Fibroblast of pulmonary artery (primary cell): ENCODE results near the gene KIAA0040.

ENCODE experiments used
- DNase-seq: peaks from one replicate; pipeline ENCODE4 v3.0.0-alpha.2; 2010; ENCODE audit warnings: low read depth
- H3K4me3 ChIP-seq: replicated peaks from 2 replicates; pipeline ENCODE4 v1.5.1; 2011; ENCODE audit warnings: low read depth, mild to moderate bottlenecking, control low read depth, low read length, moderate library complexity
- TF ChIP-seq, protein P1 (sequence below): IDR thresholded peaks from 2 replicates; pipeline ENCODE4 v1.5.1; 2011; ENCODE audit warnings: mild to moderate bottlenecking, control low read depth, low read length, inconsistent platforms; ENCODE audit errors: missing control alignments

The KIAA0040 gene

GRCh38 chr1:175173531-175173930 lies 19.0 kb downstream of the KIAA0040 start:
- TF ChIP-seq, protein P1, sequence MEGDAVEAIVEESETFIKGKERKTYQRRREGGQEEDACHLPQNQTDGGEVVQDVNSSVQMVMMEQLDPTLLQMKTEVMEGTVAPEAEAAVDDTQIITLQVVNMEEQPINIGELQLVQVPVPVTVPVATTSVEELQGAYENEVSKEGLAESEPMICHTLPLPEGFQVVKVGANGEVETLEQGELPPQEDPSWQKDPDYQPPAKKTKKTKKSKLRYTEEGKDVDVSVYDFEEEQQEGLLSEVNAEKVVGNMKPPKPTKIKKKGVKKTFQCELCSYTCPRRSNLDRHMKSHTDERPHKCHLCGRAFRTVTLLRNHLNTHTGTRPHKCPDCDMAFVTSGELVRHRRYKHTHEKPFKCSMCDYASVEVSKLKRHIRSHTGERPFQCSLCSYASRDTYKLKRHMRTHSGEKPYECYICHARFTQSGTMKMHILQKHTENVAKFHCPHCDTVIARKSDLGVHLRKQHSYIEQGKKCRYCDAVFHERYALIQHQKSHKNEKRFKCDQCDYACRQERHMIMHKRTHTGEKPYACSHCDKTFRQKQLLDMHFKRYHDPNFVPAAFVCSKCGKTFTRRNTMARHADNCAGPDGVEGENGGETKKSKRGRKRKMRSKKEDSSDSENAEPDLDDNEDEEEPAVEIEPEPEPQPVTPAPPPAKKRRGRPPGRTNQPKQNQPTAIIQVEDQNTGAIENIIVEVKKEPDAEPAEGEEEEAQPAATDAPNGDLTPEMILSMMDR: no peak
- DNase-seq: no peak
- no peak overlapping the region for H3K4me3 ChIP-seq

GRCh38 chr1:175172503-175172902 lies 20.1 kb downstream of the KIAA0040 start:
- H3K4me3 ChIP-seq: no peak overlapping the region
- DNase-seq: no peak
- TF ChIP-seq, protein P1: no peak

GRCh38 chr1:175171036-175171913 lies 21.3 kb downstream of the KIAA0040 start:
- no peak overlapping the region for H3K4me3 ChIP-seq
- TF ChIP-seq, protein P1: no peak
- DNase-seq: no peak

GRCh38 chr1:175169286-175170018 lies 23.1 kb downstream of the KIAA0040 start:
- DNase-seq: peak; percentile 27
- H3K4me3 ChIP-seq: no peak overlapping the region
- TF ChIP-seq, protein P1: no peak

DNA sequence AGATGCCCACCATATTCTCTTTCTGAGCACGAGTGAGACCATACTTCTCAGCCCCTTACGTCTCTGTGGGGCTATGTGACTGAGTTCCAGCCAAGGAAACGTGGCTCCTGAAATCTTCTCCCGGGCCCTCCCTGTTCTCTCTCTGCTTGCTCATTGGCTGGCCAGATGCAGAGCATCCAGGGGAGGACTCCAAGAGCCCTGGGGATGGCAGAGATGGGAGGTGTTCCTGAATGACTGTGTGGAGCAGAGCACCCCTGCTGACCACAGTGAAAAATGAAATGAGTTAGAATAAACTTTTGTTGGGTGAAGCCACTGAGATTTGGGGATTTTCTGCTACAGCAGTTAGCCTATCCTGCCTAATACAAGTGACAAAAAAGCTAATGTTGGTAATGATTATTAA lies 23.8 kb downstream of the KIAA0040 start:
- H3K4me3 ChIP-seq: no peak overlapping the region
- DNase-seq: no peak
- TF ChIP-seq, protein P1: no peak

GRCh38 chr1:175167861-175168260 lies 24.7 kb downstream of the KIAA0040 start:
- H3K4me3 ChIP-seq: no peak overlapping the region
- DNase-seq: no peak
- TF ChIP-seq, protein P1: no peak
